GM21786 (cell line): Measurements from ENCODE around the gene EFR3B.
"Not testable (repeated sequence)": the region's sequence is repeated elsewhere in the genome, so short reads cannot be mapped to it uniquely, and the experiment has no call there.

Experiments used
- ATAC-seq: cut with Tn5 transposase; IDR thresholded peaks from one replicate; pipeline ENCODE4 v1.9.1; 2021; ENCODE audit not compliant: unreplicated experiment

Gene EFR3B

GRCh38 chr2:25041928-25042320 lies at the start of gene EFR3B:
EFR3B (plus strand) TSS chr2:25042076; CDS start chr2:25042313, 237 bp downstream.
- ATAC-seq: peak; percentile 94

DNA sequence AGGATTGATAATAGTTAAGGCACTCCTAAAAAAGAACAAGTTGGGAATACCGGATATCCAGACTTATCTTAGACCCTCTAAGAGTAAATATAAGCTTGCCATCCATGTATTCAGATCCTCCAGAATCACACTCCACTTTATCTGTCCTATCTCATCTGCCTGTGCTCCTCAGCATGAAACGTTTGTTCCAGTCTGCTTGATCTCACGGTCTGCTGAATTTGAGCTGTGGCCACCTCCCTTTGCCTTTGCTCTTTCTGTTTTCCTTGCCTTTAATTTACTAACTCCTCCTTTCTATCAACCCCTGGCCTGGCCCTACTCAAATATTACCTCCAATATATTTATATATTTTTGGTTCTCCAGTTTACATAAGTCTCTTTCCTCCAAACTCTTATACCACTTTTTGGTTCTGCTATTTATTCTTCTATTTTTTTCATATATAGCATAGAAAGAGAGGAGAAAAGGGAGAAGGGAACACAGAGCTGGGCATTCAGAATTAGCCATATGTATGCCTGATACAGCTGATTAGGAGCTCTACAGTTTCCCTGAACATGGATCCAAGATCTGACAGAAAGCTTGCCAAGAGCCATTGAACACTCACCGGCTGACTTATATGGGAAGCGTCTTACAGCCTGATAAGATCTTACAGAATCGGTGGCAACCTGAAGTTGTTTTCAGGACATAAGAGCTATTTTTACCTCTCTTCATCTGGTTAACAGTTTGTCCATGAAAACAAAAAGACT lies 48.3 kb upstream of the EFR3B start:
- no peak for ATAC-seq

- no peak for ATAC-seq
Observed at GRCh38 chr2:24994146-24994724, 47.6 kb upstream of the EFR3B start.

DNA sequence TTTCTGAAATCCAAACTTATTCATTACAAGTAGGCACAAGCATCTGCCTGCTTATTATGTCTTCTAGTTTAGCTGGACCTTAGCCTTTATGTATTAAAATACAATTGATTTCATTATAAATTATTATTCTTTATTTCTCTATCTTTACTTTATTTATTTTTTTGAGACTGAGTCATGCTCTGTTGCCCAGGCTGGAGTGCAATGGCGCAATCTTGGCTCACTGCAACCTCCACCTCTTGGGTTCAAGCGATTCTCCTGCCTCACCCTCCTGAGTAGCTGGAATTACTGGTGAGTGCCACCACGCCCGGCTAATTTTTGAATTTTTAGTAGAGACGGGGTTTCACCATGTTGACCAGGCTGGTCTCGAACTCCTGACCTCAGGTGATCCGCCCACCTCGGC lies 42.8 kb upstream of the EFR3B start:
- ATAC-seq: not testable (repeated sequence)

DNA sequence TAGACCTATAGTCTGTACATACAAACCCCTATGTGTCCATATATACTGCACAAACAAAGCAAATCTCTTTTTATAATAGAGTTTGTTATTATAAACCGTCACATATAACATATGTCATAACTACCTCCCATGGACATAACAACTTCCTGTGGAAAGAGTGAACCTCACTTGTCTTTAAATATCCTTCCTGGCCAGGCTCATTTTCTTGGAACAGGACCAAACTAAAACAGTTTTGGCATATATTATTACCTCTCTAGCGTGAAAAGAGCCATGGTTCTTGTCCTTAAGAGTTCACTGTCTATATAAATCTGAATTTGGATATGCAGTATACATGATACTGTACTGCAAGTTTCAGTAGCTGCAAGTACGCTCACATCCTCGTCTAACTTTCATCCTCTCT lies 41.8 kb upstream of the EFR3B start:
- ATAC-seq: no peak

DNA sequence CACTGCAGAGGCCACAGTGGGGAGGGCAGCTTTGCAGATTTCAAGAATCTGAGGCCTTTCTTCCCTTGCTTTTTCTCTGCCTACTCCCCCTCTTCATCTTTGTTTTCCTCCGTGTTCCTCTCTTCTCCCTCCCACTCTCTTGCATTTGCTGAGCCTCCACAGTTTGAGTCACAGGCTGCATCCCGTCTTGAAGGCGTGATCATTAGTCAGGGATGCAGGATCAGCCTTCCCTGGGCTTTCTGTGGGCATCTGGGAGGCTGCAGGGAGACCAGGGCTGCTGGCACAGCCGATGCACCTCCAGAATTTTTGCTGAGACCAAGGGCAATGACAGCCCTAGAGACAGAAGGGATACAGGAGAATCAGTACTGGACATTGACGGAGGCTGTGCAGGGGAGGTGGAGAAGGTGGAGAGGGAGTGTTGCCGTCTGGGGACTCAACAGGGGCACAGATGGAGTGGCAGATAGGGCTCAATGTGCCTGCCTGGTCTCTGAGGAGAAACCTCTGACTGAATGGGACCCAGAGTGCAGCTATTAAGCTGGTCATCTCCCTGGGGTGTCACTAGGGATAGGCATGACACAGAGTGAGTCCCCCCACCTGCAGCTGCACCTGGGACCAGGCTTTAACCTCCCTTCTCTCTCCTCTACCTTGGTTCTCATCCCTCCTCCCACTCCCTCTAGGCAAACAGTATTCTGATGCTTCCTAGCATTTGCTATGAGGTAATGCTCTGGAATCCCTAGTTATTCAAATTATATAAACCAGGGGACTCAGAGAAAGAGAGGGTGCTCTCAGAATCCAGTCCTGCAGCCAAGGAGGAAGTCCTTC lies 41.2 kb upstream of the EFR3B start:
- no peak for ATAC-seq

DNA sequence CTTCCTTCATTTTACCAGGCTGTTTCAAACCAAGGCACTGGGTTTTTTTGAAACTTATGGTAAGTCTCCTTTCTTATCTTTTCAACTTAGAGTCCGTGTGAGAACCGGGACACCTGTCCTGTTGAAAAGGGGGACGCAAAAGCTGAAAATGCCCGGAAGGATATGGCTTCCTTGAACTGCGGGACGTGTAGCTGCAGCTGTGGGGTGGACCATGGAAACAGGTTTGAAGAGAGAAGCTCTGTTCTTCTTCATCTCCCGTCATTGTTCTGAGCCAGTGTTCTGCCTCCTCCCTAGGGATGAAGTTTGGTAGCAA lies 40.6 kb upstream of the EFR3B start:
- ATAC-seq: no peak

DNA sequence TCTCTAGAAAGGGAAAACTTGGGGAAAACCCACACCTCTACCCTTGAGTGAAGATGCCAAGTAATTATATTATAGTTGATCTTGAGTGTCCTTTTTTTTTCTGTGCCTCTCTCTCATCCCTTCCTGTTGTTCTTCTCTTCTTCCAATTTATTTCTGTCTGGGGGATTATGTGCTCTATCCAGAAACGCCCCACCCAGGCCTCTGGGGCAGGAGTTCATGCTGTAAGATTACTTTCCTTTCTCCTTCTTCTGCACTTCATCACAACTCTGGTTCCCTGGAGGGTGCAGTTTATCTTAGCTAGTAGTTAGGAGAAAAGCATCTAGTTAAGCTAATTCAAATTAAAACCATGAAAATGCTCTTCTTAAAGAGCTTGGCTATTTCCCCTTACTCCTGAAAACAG lies 39.8 kb upstream of the EFR3B start:
- ATAC-seq: no peak

- ATAC-seq: no peak
Observed at GRCh38 chr2:25009954-25010353, 31.9 kb upstream of the EFR3B start.

- not testable (repeated sequence) for ATAC-seq
Observed at GRCh38 chr2:25011342-25011741, 30.5 kb upstream of the EFR3B start.

- ATAC-seq: no peak
Observed at GRCh38 chr2:25014631-25015030, 27.2 kb upstream of the EFR3B start.

GRCh38 chr2:25018681-25019080 lies 23.2 kb upstream of the EFR3B start:
- ATAC-seq: no peak

DNA sequence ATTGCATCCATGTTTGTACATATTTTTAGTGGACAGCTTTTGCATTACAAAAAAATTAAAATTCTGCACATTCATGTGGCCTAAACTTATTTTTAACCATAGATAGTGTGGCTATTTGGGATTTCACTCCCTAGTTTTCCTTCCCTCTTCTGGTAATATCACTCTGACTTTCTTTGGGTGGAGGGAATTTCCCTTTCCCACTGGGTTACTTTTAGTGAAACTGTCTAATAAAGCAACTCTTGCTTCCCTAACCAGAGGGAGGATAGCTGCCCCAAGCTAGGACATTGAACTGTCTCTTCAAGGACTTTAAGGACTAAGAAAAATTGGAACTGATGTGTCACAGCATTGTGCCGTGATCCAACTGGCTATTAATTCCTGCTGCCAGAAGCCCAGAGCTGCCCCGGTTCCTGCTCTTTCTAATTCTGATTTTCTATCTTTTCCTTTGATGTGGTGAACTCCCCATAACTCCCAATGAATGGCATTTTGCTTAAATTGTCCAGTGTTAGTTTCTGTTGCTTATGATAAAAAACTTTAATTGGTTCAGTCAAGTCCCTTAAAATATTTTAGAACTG lies 20.0 kb upstream of the EFR3B start:
- ATAC-seq: no peak

DNA sequence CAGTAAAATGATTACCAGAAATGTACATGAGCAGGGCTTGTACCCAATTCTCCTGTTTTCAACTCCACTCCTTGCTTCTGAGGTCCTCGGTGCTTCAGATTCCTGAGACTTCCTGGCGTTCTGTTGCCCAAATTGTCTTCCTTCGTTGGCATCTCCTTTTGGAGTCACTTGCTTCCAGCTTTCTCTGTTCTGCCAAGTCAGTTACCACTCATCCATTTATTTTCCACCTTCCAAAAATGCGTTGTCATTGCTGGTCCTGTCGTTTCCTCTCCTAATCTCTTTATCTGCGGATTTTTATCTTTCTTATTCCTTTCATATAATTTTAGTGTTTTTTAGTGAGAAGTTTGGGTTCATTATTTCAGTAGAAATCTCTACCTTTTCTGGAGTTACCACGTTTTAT lies 18.5 kb upstream of the EFR3B start:
- ATAC-seq: no peak

GRCh38 chr2:25025229-25026007 lies 16.5 kb upstream of the EFR3B start:
- no peak for ATAC-seq

- ATAC-seq: no peak
Observed at GRCh38 chr2:25026008-25026530, 15.8 kb upstream of the EFR3B start.

- ATAC-seq: no peak
Observed at GRCh38 chr2:25029183-25029554, 12.7 kb upstream of the EFR3B start.

DNA sequence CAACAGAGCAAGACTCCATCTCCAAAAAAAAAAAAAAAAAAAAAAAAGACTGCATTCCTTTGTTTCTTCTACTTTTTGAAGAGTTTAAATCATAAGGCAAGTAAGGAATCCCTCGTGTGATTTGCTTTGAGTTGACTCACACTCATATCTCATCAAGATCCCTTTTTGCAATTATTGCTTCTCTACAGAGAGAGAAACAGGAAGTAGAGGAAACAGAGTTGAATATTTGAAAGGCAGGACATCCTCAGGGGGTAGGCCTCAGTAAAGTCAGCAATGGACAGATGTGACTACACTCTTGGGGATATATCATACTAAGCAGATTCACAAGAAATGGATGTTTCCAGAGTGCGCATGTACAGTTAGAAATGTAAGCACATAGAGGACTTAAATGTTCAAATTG lies 11.2 kb upstream of the EFR3B start:
- no peak for ATAC-seq

GRCh38 chr2:25032094-25032493 lies 9.8 kb upstream of the EFR3B start:
- ATAC-seq: no peak

GRCh38 chr2:25032901-25033300 lies 9.0 kb upstream of the EFR3B start:
- ATAC-seq: no peak

DNA sequence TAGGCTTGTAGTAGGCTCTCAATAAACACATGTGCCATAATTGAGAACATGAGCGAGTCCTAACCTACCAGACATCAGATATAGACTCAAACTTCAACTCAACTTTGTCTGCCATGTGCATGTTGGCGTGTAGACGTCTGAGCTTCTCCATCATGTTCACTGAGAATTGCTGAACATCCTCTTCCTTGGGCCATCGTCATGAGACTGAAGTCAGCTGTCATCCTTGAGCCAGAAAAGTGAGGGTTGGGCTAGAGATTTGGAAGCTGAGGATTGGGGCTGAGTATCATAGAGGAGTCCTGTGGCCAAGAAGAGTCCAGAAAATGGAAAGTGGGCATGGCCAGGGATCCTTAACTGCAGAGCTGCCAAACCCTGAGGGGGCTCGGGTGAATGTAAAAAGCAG lies 7.8 kb upstream of the EFR3B start:
- ATAC-seq: no peak
